NCI-H1694 treated with DMSO at 0.1 percent for 48 hours (cell line): ENCODE measurements around the gene PPP2R5E.
"Not testable (repeated sequence)": the region's sequence is repeated elsewhere in the genome, so short reads cannot be mapped to it uniquely, and the experiment has no call there.

Source experiments
- DNase-seq: peaks from one replicate; lab custom pipeline; 2025; lab: John Stamatoyannopoulos, UW

PPP2R5E gene

GRCh38 chr14:63522511-63522910 lies 20.7 kb downstream of the PPP2R5E start:
- DNase-seq, result not testable (repeated sequence)

- DNase-seq, result no peak
Observed at GRCh38 chr14:63517354-63517753, 25.8 kb downstream of the PPP2R5E start.

- DNase-seq, result no peak
Observed at GRCh38 chr14:63515240-63515639, 27.9 kb downstream of the PPP2R5E start.

GRCh38 chr14:63513756-63514155 lies 29.4 kb downstream of the PPP2R5E start:
- DNase-seq, result no peak

GRCh38 chr14:63512861-63513260 lies 30.3 kb downstream of the PPP2R5E start:
- no peak for DNase-seq

GRCh38 chr14:63510538-63510937 lies 32.6 kb downstream of the PPP2R5E start:
- DNase-seq, result no peak

- DNase-seq, result no peak
Observed at GRCh38 chr14:63508033-63508432, 35.1 kb downstream of the PPP2R5E start.

- DNase-seq, result no peak
Observed at GRCh38 chr14:63504648-63505047, 38.5 kb downstream of the PPP2R5E start.

- no peak for DNase-seq
Observed at GRCh38 chr14:63501429-63501828, 41.7 kb downstream of the PPP2R5E start.

GRCh38 chr14:63499701-63500250 lies 43.4 kb downstream of the PPP2R5E start:
- DNase-seq, result no peak

- no peak for DNase-seq
Observed at GRCh38 chr14:63496837-63497400, 46.3 kb downstream of the PPP2R5E start.

GRCh38 chr14:63493246-63493645 lies 49.9 kb downstream of the PPP2R5E start:
- DNase-seq, result peak; percentile 25

GRCh38 chr14:63492391-63492790 lies 50.8 kb downstream of the PPP2R5E start:
- DNase-seq, result no peak

- DNase-seq, result no peak
Observed at GRCh38 chr14:63487724-63488123, 55.5 kb downstream of the PPP2R5E start.

GRCh38 chr14:63486738-63487137 lies 56.4 kb downstream of the PPP2R5E start:
- DNase-seq, result no peak

GRCh38 chr14:63483315-63483714 lies 59.9 kb downstream of the PPP2R5E start:
- no peak for DNase-seq

GRCh38 chr14:63480599-63480998 lies 62.6 kb downstream of the PPP2R5E start:
- no peak for DNase-seq

GRCh38 chr14:63478437-63478852 lies 64.7 kb downstream of the PPP2R5E start:
- DNase-seq, result no peak

- no peak for DNase-seq
Observed at GRCh38 chr14:63478010-63478409, 65.2 kb downstream of the PPP2R5E start.

GRCh38 chr14:63477556-63477955 lies 65.6 kb downstream of the PPP2R5E start:
- DNase-seq, result no peak

- DNase-seq, result no peak
Observed at GRCh38 chr14:63475761-63476160, 67.4 kb downstream of the PPP2R5E start.

GRCh38 chr14:63474844-63475243 lies 68.3 kb downstream of the PPP2R5E start:
- DNase-seq, result no peak

GRCh38 chr14:63474111-63474510 lies 69.1 kb downstream of the PPP2R5E start:
- DNase-seq, result no peak
